WTC11 (cell line): ENCODE data around the gene VWA3A. TPM values are rescaled to one million over a fixed set of nuclear protein-coding genes. Genes with fewer than 3 reads are reported as not detected.

ENCODE experiments used
- ATAC-seq: fragments of 200-7000 bp; cut with Tn5 transposase; 2 replicates; pipeline ENCODE4 v1.10.0; 2021; ENCODE audit warnings: mild to moderate bottlenecking, moderate library complexity
- CTCF ChIA-PET: fragments of 300-600 bp; sonication (Branson Sonifier 250); formaldehyde crosslinking; loops from one replicate; lab custom pipeline; 2021; ENCODE audit warnings: antibody characterized with exemption; lab: Charles Lee
- POLR2A ChIA-PET: fragments of 350-600 bp; sonication (Branson Sonifier 250); formaldehyde crosslinking; loops from one replicate; lab custom pipeline; 2021; ENCODE audit warnings: antibody characterized with exemption; lab: Charles Lee
- DNase-seq: peaks from one replicate; pipeline ENCODE4 v3.0.0; 2021; ENCODE audit warnings: low spot score
- H3K27ac Mint-ChIP-seq: 2 replicates; pipeline ENCODE4 v1.8.0; 2021; ENCODE audit warnings: mixed read lengths
- H3K27me3 Mint-ChIP-seq: 2 replicates; pipeline ENCODE4 v1.8.0; 2021; ENCODE audit warnings: low read depth, mild to moderate bottlenecking, moderate library complexity, mixed read lengths
- H3K36me3 Mint-ChIP-seq: 2 replicates; pipeline ENCODE4 v1.8.0; 2021; ENCODE audit warnings: mixed read lengths
- H3K4me1 Mint-ChIP-seq: 2 replicates; pipeline ENCODE4 v1.8.0; 2022; ENCODE audit warnings: mixed read lengths
- H3K4me3 Mint-ChIP-seq: 2 replicates; pipeline ENCODE4 v1.8.0; 2021; ENCODE audit warnings: mild to moderate bottlenecking, moderate library complexity, mixed read lengths
- H3K9me3 Mint-ChIP-seq: 2 replicates; pipeline ENCODE4 v1.8.0; 2021; ENCODE audit warnings: mixed read lengths
- CTCF ChIP-seq: fragments of 200-600 bp; IDR thresholded peaks from 2 replicates; pipeline ENCODE4 v1.8.0; 2022; ENCODE audit warnings: antibody characterized with exemption
- IRF1 ChIP-seq: sonication (generic); formaldehyde crosslinking; IDR thresholded peaks from 2 replicates; pipeline ENCODE4 v1.8.0; 2023; ENCODE audit warnings: missing genetic modification reagents
- IRF2 ChIP-seq: sonication (generic); formaldehyde crosslinking; IDR thresholded peaks from 2 replicates; pipeline ENCODE4 v1.8.0; 2022; ENCODE audit warnings: low read depth, missing genetic modification reagents, borderline replicate concordance
- JAZF1 ChIP-seq: fragments of 250-450 bp; sonication (Bioruptor Pico); IDR thresholded peaks from 2 replicates; pipeline ENCODE4 v1.9.0; 2021; ENCODE audit warnings: moderate library complexity, mild to moderate bottlenecking, inconsistent platforms
- JUN ChIP-seq: sonication (generic); formaldehyde crosslinking; IDR thresholded peaks from 2 replicates; pipeline ENCODE4 v1.8.0; 2023; ENCODE audit warnings: mild to moderate bottlenecking, missing genetic modification reagents
- NFATC4 ChIP-seq: fragments of 250-450 bp; sonication (Bioruptor Pico); IDR thresholded peaks from 2 replicates; pipeline ENCODE4 v1.9.0; 2021; ENCODE audit warnings: mild to moderate bottlenecking
- NR2C2 ChIP-seq: sonication (generic); formaldehyde crosslinking; IDR thresholded peaks from 2 replicates; pipeline ENCODE4 v1.8.0; 2022; ENCODE audit warnings: mild to moderate bottlenecking, missing genetic modification reagents
- NR3C1 ChIP-seq: sonication (generic); formaldehyde crosslinking; conservative IDR thresholded peaks from 2 replicates; pipeline ENCODE4 v1.8.1; 2023; ENCODE audit warnings: low read depth, mild to moderate bottlenecking, missing genetic modification reagents
- USF1 ChIP-seq: sonication (generic); formaldehyde crosslinking; IDR thresholded peaks from 2 replicates; pipeline ENCODE4 v1.8.0; 2022; ENCODE audit warnings: mild to moderate bottlenecking, missing genetic modification reagents
- ZNF317 ChIP-seq: sonication (generic); formaldehyde crosslinking; IDR thresholded peaks from 2 replicates; pipeline ENCODE4 v1.8.1; 2023; ENCODE audit warnings: low read depth, mild to moderate bottlenecking, moderate library complexity, missing genetic modification reagents, borderline replicate concordance
- ZNF423 ChIP-seq: fragments of 250-450 bp; sonication (Bioruptor Pico); IDR thresholded peaks from 2 replicates; pipeline ENCODE4 v2.1.2; 2022; ENCODE audit warnings: mild to moderate bottlenecking, moderate library complexity
- total RNA-seq: library from RNA; stranded (reverse); gene quantifications from 3 replicates; pipeline ENCODE4 v1.2.3, GENCODE V29; 2021
- TF ChIP-seq, protein P1 (sequence below): sonication (generic); formaldehyde crosslinking; IDR thresholded peaks from 2 replicates; pipeline ENCODE4 v1.8.1; 2023; ENCODE audit warnings: mild to moderate bottlenecking, missing genetic modification reagents, moderate library complexity
- TF ChIP-seq, protein P2 (sequence below): sonication (generic); formaldehyde crosslinking; IDR thresholded peaks from 2 replicates; pipeline ENCODE4 v1.8.1; 2022; ENCODE audit warnings: missing genetic modification reagents, borderline replicate concordance
- TF ChIP-seq, protein P3 (sequence below): sonication (generic); formaldehyde crosslinking; IDR thresholded peaks from 2 replicates; pipeline ENCODE4 v1.8.0; 2023; ENCODE audit warnings: mild to moderate bottlenecking, missing genetic modification reagents
- TF ChIP-seq, protein P4 (sequence below): sonication (generic); formaldehyde crosslinking; IDR thresholded peaks from 2 replicates; pipeline ENCODE4 v1.8.1; 2023; ENCODE audit warnings: mild to moderate bottlenecking, missing genetic modification reagents, moderate library complexity

VWA3A gene
- total RNA-seq, 1 experiment from 2014 or later: 0.11 TPM

DNA sequence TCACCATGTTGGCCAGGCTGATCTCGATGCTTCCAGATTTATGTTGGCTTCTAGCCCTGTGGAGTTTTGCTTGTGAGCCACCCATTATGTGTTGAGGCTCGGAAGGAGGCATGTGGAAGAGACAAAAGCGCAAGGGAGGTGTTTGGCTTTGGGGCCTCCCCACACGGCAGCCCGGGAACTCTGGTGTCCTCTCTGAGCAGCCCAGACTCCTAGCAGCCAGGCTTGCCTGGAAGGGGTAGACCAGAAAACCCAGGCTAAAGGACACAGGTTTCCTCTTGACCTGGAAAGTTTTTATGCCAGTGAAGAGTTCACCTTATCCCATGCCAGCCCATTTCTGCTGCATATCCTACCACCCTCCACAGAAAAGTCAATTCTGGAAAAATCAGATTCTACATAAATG lies 91.0 kb downstream of the VWA3A start:
- Mint-ChIP-seq H3K27ac (no peak overlapping the region), H3K9me3 (no peaks in the 10 kb centered on the region), H3K36me3 (no peaks in the 10 kb centered on the region), H3K4me3 (no peak overlapping the region), H3K4me1 (peaks cover 7% of the 10 kb centered on the region; the same call in 1 of the 2 replicates), H3K27me3 (no peaks in the 10 kb centered on the region)
- ATAC-seq: no peak
- ChIA-PET CTCF (interaction anchor here (0.9 to 2.9 kb wide), 10 partner anchors 8 to 182 kb away, joined by 3 to 11 read pairs (median 4); partner anchors contain the start of gene MOSMO), POLR2A (no interaction called here)
- TF ChIP-seq ZNF423 (CRISPR knock-in tag) (no peak), NFATC4 (CRISPR knock-in tag) (no peak), JUN (CRISPR knock-in tag) (no peak), IRF2 (CRISPR knock-in tag) (no peak)
- DNase-seq: no peak

DNA sequence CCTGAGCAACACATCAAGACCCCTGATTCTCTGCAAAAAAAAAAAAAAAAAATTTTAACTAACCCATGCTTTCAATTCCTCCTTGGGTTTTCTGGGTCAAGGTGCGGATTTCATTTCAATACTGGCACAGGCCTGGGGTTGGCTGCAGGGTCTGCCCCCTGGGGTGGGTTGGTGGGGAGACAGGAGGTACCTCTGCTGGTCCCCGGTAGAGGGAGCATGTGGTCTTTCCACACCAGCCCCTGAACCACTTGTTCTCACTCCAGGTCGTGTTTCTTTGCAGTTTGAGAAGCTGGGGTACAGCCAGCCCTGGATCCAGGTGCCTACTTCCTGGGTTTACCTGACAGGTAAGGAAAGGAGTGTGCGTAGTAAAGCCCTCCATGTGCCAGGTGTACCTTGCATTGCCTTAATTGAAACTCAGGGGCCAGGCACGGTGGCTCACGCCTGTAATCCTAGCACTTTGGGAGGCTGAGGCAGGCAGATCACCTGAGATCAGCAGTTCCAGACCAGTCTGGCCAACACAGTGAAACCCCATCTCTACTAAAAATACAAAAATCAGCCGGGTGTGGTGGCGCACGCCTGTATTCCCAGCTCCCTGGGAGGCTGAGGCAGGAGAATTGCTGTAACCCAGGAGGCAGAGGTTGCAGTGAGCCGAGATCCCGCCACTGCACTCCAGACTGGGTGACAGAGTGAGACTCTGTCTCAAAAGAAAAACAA lies 91.7 kb downstream of the VWA3A start:
- Mint-ChIP-seq H3K27me3 (peaks cover 5% of the 10 kb centered on the region), H3K36me3 (no peaks in the 10 kb centered on the region), H3K4me1 (peaks cover 13% of the 10 kb centered on the region), H3K9me3 (no peaks in the 10 kb centered on the region), H3K27ac (no peak overlapping the region), H3K4me3 (no peak overlapping the region)
- ATAC-seq: peak; percentile 59
- POLR2A ChIA-PET: no interaction called here
- CTCF ChIA-PET: interaction anchor here (0.6 to 2.9 kb wide), 24 partner anchors 9 to 182 kb away, joined by 3 to 11 read pairs (median 4); partner anchors contain the start of gene MOSMO
- TF ChIP-seq IRF1 (CRISPR knock-in tag) (no peak), NR3C1 (CRISPR knock-in tag) (no peak), CTCF (peak; percentile 21; the same call in 1 of the 2 replicates)
- peak; percentile 70 for DNase-seq

- Mint-ChIP-seq H3K4me1 (peaks cover 18% of the 10 kb centered on the region), H3K36me3 (no peaks in the 10 kb centered on the region), H3K4me3 (no peak overlapping the region), H3K9me3 (no peaks in the 10 kb centered on the region), H3K27ac (no peak overlapping the region), H3K27me3 (peaks cover 10% of the 10 kb centered on the region)
- ChIA-PET CTCF (interaction anchor here (0.6 to 2.9 kb wide), 23 partner anchors 10 to 183 kb away, joined by 3 to 11 read pairs (median 4); partner anchors contain the start of gene MOSMO), POLR2A (no interaction called here)
- ATAC-seq: no peak
- no peak for DNase-seq
- TF ChIP-seq JAZF1 (CRISPR knock-in tag): no peak
- TF ChIP-seq, protein P1, sequence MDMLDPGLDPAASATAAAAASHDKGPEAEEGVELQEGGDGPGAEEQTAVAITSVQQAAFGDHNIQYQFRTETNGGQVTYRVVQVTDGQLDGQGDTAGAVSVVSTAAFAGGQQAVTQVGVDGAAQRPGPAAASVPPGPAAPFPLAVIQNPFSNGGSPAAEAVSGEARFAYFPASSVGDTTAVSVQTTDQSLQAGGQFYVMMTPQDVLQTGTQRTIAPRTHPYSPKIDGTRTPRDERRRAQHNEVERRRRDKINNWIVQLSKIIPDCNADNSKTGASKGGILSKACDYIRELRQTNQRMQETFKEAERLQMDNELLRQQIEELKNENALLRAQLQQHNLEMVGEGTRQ (CRISPR knock-in tag): no peak
- TF ChIP-seq NR2C2 (CRISPR knock-in tag): no peak
- TF ChIP-seq JUN (CRISPR knock-in tag): no peak
- TF ChIP-seq CTCF: no peak
- TF ChIP-seq, protein P2, sequence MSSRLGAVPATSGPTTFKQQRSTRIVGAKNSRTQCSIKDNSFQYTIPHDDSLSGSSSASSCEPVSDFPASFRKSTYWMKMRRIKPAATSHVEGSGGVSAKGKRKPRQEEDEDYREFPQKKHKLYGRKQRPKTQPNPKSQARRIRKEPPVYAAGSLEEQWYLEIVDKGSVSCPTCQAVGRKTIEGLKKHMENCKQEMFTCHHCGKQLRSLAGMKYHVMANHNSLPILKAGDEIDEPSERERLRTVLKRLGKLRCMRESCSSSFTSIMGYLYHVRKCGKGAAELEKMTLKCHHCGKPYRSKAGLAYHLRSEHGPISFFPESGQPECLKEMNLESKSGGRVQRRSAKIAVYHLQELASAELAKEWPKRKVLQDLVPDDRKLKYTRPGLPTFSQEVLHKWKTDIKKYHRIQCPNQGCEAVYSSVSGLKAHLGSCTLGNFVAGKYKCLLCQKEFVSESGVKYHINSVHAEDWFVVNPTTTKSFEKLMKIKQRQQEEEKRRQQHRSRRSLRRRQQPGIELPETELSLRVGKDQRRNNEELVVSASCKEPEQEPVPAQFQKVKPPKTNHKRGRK: no peak
- no peak for TF ChIP-seq USF1 (CRISPR knock-in tag)
- no peak for TF ChIP-seq ZNF317 (CRISPR knock-in tag)
- TF ChIP-seq, protein P3, sequence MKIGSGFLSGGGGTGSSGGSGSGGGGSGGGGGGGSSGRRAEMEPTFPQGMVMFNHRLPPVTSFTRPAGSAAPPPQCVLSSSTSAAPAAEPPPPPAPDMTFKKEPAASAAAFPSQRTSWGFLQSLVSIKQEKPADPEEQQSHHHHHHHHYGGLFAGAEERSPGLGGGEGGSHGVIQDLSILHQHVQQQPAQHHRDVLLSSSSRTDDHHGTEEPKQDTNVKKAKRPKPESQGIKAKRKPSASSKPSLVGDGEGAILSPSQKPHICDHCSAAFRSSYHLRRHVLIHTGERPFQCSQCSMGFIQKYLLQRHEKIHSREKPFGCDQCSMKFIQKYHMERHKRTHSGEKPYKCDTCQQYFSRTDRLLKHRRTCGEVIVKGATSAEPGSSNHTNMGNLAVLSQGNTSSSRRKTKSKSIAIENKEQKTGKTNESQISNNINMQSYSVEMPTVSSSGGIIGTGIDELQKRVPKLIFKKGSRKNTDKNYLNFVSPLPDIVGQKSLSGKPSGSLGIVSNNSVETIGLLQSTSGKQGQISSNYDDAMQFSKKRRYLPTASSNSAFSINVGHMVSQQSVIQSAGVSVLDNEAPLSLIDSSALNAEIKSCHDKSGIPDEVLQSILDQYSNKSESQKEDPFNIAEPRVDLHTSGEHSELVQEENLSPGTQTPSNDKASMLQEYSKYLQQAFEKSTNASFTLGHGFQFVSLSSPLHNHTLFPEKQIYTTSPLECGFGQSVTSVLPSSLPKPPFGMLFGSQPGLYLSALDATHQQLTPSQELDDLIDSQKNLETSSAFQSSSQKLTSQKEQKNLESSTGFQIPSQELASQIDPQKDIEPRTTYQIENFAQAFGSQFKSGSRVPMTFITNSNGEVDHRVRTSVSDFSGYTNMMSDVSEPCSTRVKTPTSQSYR: no peak
- TF ChIP-seq IRF1 (CRISPR knock-in tag): no peak
- TF ChIP-seq, protein P4, sequence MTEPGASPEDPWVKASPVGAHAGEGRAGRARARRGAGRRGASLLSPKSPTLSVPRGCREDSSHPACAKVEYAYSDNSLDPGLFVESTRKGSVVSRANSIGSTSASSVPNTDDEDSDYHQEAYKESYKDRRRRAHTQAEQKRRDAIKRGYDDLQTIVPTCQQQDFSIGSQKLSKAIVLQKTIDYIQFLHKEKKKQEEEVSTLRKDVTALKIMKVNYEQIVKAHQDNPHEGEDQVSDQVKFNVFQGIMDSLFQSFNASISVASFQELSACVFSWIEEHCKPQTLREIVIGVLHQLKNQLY (CRISPR knock-in tag): no peak
Measured at GRCh38 chr16:22184615-22184968, 92.3 kb downstream of the VWA3A start.
